ENCODE results near the gene SEMA3C.

The SEMA3C gene

DNA sequence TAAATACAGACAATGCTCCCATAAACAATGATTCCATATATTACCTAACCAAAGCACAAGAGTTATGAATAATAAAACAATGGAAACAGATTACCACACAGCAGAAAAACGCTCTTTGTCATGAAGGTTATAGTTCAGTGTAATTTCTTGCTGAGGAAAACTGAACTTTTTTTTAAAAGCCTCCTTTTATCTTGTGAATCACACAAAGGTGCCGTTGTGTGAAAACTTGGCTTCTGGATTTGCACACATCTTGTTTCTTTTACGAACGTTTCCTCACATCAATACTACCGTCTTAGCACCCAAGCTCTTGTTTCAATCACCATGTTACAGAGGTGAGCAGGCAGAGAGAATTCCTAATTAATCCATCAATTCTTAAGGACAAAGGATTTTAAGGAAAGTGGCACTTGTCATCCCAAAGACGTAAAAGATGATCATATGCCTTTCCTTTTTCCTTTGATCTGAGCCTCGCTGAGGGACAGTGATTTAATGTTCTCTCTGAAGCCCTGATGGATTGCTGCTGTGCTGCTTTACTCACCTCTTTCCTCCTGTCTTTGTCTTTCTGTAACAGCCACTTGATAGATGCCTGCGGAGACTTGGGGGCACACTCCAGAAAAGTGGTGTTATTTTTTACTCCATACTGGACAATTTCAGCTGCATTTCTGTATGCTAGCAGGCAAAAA lies 170.3 kb downstream of the SEMA3C start:
- DNase-seq = no peak
- TF ChIP-seq GATA1 (IDR thresholded peaks at IDR 0.05; ENCODE audit: low read depth, low read length) (no peak), POLR2A (IDR thresholded peaks at IDR 0.05; ENCODE audit: low read length) (no peak)

DNA sequence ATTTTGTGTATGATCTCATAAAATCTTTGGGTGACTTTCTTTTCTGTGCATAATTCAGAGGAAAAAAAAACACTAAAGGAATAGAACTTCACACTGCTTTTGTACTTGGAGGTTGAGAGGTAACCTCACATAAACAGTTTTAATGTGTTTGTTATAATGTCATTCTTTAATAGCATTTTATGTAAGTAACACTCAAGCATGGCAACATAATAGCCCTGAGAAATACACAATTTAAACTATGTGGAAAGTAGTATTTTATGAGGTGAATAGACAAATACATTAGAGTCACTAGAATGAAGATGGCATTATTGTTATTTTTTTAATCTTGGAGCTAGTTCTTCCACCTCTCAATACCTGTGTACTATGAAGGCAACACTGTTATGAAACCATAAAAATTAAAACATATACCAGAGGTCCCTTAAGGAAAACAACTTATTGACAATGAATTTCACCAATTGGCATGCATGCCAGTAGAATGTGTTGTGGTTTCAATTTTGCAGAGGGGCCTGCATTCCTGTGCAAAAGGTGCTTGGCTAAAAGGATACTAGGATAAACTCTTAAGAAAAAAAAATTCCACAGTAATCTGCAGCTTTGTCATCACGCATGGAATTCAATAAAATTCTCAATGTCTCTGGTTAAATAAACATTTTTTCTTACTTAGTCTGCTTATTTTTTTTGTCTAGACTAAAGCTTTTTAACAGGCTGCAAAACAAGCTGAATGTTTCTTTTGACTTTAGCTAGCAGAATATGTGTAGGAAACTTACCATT lies 177.9 kb downstream of the SEMA3C start:
- TF ChIP-seq POLR2A (IDR thresholded peaks at IDR 0.05; ENCODE audit: low read length) = no peak
- TF ChIP-seq GATA1 (IDR thresholded peaks at IDR 0.05; ENCODE audit: low read depth, low read length) = no peak
- DNase-seq = no peak

DNA sequence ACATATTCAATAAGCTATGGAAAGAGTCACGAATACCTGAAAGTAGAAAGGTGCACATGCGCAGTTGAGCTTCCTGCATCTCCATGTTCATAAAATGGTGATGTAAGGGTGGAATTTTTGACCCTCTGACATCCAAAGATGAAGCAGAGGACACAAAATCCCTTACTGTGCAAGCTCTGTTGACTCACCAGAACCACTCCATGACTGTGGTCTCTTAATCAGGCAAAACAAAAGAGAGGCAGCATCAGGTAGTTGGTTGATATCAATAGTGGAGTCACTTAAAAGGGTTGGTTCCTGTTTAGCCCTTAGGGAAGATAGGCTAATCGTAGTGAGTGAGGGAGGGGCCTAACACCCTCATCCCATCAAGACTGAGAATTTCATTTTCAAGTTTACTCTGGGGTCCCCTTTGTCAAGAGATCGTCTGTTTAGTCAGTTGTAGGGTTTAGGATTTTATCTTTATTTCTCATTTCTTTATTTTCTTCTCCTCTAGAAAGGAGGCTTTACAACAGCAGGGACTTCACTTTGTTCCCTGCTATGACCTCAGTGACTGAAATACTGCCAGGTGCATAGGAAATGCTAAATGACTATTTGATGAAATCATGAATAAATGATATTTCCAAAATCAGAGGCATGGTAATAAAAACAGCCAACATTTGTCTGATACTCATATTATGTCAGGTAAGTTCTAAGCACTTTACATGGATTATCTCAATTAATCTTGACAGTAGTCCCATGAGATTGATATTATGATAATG lies 182.3 kb downstream of the SEMA3C start:
- DNase-seq = no peak
- TF ChIP-seq POLR2A (IDR thresholded peaks at IDR 0.05; ENCODE audit: low read length) = no peak
- TF ChIP-seq GATA1 (IDR thresholded peaks at IDR 0.05; ENCODE audit: low read depth, low read length) = no peak

DNA sequence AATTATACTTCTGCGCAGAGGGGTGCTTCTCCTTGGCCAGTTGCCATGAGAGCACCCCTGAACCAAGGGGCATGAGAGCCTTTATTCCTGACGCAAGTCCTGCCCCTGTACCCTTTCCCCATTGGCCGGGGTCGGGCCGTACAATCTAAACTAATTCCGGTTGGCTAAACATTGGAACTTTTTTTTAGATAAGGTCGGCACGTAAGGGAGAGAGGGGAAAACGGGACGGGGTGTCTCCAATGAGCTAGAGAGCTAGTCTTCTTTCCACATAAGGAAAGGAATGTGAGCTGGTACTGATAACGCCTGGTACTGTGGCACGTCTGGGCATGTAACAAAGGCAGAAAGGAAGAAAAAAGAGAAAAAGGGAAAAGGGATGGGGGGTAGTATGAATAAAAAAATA lies 183.5 kb downstream of the SEMA3C start:
- TF ChIP-seq POLR2A (IDR thresholded peaks at IDR 0.05; ENCODE audit: low read length) (no peak), GATA1 (IDR thresholded peaks at IDR 0.05; ENCODE audit: low read depth, low read length) (no peak)
- DNase-seq = no peak

DNA sequence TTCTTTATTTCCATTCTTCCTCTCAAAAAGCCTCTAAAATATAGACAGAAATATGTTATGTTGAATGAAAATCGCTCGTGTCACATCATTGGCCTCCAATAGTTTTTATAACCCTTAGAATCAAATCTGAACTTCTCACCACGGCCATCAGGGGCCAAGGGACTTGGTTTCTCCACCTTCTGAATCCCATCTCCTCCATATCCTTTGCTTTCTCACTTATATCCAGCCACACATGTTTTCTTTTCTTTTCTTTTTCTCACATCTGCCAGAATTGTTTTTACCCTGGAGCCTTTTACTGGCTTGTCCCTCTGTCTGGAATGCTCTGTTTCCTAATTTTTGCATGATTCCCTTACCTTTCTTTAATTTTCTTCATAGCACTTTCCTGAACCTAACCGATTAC lies 184.8 kb downstream of the SEMA3C start:
- DNase-seq = no peak

DNA sequence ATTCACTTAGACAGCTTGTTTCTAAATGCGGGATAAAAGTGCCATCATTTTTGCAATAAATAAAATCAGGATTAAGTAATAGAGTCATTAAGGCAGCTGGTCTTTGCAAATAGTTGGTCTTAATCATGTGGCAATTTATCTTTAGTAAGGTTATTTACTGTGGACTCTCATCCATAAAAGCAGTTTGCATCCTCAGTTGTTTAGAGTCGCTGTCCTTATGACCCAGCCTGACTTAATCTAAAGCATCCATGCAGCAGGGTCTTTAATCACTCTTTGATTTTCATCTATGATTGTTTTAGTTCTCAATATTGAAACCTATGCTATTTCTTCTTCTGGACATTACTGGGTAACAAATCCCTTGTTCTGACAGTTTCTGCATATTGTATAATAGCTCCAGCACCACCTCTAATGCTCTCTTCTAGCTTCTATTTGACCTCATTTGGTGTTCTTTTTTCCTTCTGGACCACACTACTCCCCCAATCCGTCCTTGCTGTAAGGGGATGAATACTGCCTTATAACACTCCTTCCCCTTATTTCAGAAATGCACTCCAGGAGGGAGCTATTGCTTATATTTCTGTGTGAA lies 185.4 kb downstream of the SEMA3C start:
- TF ChIP-seq POLR2A (IDR thresholded peaks at IDR 0.05; ENCODE audit: low read length) (no peak), GATA1 (IDR thresholded peaks at IDR 0.05; ENCODE audit: low read depth, low read length) (no peak)
- no peak for DNase-seq

More for the DNA sequence above, 184.8 kb downstream of the SEMA3C start:
- TF ChIP-seq GATA1 (IDR thresholded peaks at IDR 0.05; ENCODE audit: low read depth, low read length) = no peak

DNA sequence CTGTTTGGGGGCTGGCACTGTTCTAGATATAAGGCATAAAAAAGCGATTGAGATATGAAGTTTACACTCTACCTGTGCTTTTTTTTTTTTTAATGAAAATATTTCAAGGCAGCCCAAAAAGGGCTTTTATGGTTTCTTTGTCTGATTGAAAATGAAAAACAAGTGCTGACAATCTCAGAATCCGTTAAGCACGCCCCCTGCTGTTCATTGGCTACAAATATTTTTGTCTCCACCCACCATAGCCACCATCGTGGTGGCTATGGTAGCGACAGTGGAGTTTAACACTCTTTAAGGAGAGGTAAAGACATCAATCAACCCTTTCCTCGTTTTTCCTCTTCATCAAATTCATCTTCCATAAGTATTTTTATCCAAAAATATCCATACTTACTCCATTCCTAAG lies 186.2 kb downstream of the SEMA3C start:
- DNase-seq = peak in 1 of 2 experiments; percentile 32
- no peak for TF ChIP-seq GATA1 (IDR thresholded peaks at IDR 0.05; ENCODE audit: low read depth, low read length)
- TF ChIP-seq POLR2A (IDR thresholded peaks at IDR 0.05; ENCODE audit: low read length) = no peak

DNA sequence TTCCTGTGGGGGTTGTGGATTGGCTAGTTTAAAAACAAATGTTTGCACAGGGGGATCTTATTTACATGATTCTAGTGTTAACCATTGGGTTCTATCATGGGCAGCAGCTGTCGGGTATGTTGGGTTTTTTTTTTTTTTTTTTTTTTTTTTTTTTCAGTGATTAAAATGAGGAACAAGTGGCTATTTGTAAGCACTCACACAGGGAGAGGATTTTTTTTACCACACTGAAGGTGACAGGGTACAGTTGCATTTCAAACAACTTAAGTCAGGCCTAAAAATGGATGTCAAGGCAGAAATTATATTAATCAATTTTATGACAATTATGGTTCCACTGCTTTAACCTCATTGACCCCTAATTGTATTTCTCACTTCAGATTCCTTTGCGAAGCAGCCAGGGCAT lies 187.6 kb downstream of the SEMA3C start:
- TF ChIP-seq GATA1 (IDR thresholded peaks at IDR 0.05; ENCODE audit: low read depth, low read length) (no peak), POLR2A (IDR thresholded peaks at IDR 0.05; ENCODE audit: low read length) (no peak)
- no peak for DNase-seq

DNA sequence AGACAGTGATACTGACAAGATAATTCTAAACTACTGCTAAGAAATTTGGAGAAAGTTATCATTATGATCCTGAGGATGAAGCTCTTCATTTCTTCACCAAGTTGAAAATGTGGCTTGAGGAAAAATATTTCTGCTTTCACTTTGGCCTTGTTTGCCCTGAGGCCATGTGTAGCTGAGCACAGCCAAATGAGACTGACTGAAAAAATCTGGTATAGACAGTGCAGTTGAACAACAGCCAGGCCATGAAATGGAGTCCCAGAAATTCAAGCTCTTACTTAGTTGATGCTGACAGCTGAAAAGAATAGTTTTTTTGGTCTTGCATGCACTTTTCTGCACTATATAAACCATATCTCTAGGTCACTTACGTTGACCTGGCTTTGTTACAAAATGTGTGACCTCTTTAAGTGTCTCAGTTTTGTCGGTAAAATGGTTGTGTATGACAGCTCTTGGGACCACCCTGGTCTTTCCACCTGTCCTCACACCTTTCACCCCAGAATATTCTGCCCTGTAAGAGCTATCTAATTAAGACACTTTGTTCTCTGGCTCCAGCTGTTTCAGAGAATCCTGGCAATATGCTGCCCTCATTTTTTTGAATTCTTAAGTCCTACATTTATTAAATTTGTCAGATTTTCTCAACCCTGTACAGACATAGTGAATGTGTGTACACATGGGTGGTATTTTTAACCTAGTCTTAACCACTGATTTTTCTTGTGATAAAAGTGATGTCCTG lies 189.1 kb downstream of the SEMA3C start:
- no peak for TF ChIP-seq POLR2A (IDR thresholded peaks at IDR 0.05; ENCODE audit: low read length)
- no peak for DNase-seq

DNA sequence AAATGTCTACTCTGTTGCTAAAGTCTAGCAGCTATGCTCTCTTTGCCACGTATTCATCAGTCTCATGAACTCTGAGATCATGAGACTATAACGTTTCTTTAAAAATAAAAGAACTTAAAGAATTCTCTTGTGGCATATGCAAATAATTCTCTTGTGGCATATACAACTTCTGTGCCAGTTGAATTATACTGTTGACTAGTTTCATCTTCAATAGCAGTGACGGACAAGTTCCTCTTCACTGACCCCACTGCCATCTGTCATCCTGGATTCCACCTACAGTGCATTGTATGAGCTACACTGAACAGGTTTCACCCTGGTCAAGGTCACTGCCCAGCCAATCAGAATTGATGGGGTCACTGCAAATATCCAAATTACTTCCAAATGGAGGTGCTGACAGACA lies 192.2 kb downstream of the SEMA3C start:
- DNase-seq = no peak
- TF ChIP-seq POLR2A (IDR thresholded peaks at IDR 0.05; ENCODE audit: low read length) = no peak
- no peak for TF ChIP-seq GATA1 (IDR thresholded peaks at IDR 0.05; ENCODE audit: low read depth, low read length)

DNA sequence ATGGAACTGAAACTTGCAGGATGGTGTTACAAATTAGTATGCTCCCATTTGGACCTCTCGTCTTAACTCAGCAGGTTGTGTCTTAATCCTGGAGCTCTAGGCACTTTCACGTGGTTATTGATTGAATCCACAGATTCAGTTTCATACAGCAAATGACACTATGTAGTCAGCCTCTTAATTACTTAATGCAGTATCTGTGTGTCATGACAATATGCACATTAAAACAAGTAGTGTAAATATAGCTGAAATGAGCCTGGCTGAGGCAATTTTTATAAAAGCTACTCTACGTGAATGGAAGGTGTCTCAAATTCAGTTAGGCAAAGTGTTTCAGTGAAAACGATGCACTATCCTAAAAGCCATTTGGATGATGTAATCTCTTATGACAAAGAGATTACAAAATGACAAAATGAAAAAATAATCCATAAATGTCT lies 193.7 kb downstream of the SEMA3C start:
- DNase-seq = no peak
- TF ChIP-seq GATA1 (IDR thresholded peaks at IDR 0.05; ENCODE audit: low read depth, low read length) (no peak), POLR2A (IDR thresholded peaks at IDR 0.05; ENCODE audit: low read length) (no peak)

DNA sequence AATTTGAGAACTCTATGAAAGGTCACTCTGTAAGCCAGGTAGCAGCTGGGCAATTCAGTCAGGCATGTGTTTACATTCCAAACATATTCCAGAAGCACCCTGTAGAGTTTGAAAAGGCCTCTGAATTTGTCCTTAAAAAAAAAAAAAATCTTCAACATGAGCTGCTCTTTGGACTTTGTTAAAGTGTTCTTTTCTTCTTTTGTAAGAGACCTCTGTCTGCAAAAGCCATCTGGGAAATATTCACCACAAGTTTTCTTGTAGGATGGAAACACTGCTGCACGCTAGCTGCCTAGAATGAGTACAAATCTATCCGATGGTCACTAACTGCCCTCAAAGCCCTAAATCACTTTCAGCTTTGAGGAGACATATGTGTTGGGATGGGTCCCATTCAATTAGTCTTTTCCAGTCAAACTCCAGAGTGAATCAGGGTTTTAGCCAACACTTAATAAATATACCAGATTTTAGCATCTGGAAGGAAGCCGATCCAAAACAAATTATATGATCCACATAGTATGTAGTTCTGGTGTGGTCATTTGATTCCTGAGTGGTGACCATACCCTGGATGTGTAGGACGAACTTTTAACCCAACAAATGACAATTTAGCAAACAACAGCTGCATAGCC lies 194.5 kb downstream of the SEMA3C start:
- no peak for TF ChIP-seq GATA1 (IDR thresholded peaks at IDR 0.05; ENCODE audit: low read depth, low read length)
- TF ChIP-seq POLR2A (IDR thresholded peaks at IDR 0.05; ENCODE audit: low read length) = no peak
- DNase-seq = no peak

DNA sequence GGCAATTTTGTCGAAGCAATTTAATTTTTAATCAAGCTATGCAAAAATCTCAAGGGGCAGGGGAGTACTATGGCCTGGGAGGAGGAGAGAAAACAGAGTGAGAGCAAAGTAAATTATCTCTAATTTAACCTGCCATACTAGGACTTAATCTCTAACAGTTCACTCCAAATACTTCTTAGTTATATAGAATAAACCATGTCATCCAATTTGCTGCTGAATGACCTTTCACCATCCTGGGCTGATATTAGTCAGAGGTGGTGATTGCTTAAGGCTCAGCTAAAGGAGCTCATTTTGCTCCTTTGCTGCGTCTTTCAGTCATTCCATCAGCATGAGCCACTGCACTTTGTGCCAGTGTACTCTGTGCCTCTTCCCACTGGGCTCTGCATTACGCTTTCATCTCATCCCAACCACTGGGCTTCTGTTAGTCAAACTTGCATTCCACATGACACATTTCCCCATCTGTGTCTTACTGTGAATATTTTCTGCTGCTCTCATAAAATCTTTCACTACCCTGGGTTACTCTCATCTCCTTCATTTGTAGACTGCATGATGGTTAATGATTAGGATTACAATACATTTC lies 196.1 kb downstream of the SEMA3C start:
- TF ChIP-seq GATA1 (IDR thresholded peaks at IDR 0.05; ENCODE audit: low read depth, low read length) (no peak), POLR2A (IDR thresholded peaks at IDR 0.05; ENCODE audit: low read length) (no peak)
- DNase-seq = no peak
